ENCODE measurements around the gene TTC7B. TPM values are rescaled to one million over a fixed set of nuclear protein-coding genes. Genes with fewer than 3 reads are reported as not detected.

TTC7B gene
- total and polyA plus RNA-seq, 2 of the 13 experiments (the other 11 are each of a cell fraction or from before 2014, with no cell fraction given) = 1.3 to 3.2 TPM

GRCh38 chr14:90813442-90813841, 2.8 kb downstream of the TTC7B start:
- Histone ChIP-seq H2AFZ (ENCODE audit: low read length) (no peak overlapping the region), H4K20me1 (ENCODE audit: insufficient read depth, low read length) (no peaks in the 10 kb centered on the region), H3K4me3 (replicated peaks in 1 of 3; ENCODE audit: insufficient read depth in 1 of 3, low read depth in 2 of 3, low read length in 3 of 3) (no peak overlapping the region), H3K27ac (ENCODE audit: extremely low read length, insufficient read depth, low read length) (no peak overlapping the region), H3K9me3 (ENCODE audit: low read length) (no peaks in the 10 kb centered on the region), H3K4me2 (ENCODE audit: low read depth, low read length) (no peak overlapping the region), H3K4me1 (ENCODE audit: insufficient read depth, low read length) (peaks cover 24% of the 10 kb centered on the region), H3K79me2 (ENCODE audit: insufficient read depth, low read length) (no peaks in the 10 kb centered on the region), H3K9ac (ENCODE audit: insufficient read depth, low read depth, low read length) (no peak overlapping the region), H3K27me3 (ENCODE audit: control insufficient read depth in 1 of 2, insufficient read depth in 2 of 2, low read length in 2 of 2) (peaks cover 1 to 20% of the 10 kb centered on the region in 2 experiments), H3K36me3 (replicated peaks in 1 of 2; ENCODE audit: control insufficient read depth in 1 of 2, insufficient read depth in 2 of 2, low read length in 2 of 2) (no peaks in the 10 kb centered on the region)
- in situ Hi-C loops (cut with HindIII; ENCODE audit: extremely low pct_ligation_motif_present, low pct_unique_long_range_greater_than_20kb) (no loop called here), intact Hi-C loops (cut with micrococcal nuclease; ENCODE audit: unreplicated experiment) (no loop called here)
- TF ChIP-seq KDM4B (CRISPR knock-in tag; IDR thresholded peaks at IDR 0.05) (no peak), FOXA1 (IDR thresholded peaks at IDR 0.05) (no peak), FOXA1 (CRISPR knock-in tag; IDR thresholded peaks at IDR 0.05) (no peak), ZNF282 (IDR thresholded peaks at IDR 0.05; ENCODE audit: partially characterized antibody) (no peak), TIGD3 (CRISPR knock-in tag; IDR thresholded peaks at IDR 0.05; ENCODE audit: borderline replicate concordance) (no peak), PITX1 (CRISPR knock-in tag; IDR thresholded peaks at IDR 0.05) (no peak), ZNF761 (CRISPR knock-in tag; conservative IDR thresholded peaks at IDR 0.05) (no peak)
- TF ChIP-seq, protein P1, sequence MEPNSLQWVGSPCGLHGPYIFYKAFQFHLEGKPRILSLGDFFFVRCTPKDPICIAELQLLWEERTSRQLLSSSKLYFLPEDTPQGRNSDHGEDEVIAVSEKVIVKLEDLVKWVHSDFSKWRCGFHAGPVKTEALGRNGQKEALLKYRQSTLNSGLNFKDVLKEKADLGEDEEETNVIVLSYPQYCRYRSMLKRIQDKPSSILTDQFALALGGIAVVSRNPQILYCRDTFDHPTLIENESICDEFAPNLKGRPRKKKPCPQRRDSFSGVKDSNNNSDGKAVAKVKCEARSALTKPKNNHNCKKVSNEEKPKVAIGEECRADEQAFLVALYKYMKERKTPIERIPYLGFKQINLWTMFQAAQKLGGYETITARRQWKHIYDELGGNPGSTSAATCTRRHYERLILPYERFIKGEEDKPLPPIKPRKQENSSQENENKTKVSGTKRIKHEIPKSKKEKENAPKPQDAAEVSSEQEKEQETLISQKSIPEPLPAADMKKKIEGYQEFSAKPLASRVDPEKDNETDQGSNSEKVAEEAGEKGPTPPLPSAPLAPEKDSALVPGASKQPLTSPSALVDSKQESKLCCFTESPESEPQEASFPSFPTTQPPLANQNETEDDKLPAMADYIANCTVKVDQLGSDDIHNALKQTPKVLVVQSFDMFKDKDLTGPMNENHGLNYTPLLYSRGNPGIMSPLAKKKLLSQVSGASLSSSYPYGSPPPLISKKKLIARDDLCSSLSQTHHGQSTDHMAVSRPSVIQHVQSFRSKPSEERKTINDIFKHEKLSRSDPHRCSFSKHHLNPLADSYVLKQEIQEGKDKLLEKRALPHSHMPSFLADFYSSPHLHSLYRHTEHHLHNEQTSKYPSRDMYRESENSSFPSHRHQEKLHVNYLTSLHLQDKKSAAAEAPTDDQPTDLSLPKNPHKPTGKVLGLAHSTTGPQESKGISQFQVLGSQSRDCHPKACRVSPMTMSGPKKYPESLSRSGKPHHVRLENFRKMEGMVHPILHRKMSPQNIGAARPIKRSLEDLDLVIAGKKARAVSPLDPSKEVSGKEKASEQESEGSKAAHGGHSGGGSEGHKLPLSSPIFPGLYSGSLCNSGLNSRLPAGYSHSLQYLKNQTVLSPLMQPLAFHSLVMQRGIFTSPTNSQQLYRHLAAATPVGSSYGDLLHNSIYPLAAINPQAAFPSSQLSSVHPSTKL (CRISPR knock-in tag; IDR thresholded peaks at IDR 0.05) = no peak
- no peak for FAIRE-seq
- no peak for DNase-seq (ENCODE audit: low spot score)
- no TSS peak for BruUV-seq (replicated peaks)
- CTCF ChIA-PET (ENCODE audit: low intra/inter-chr PET ratio, low total read pairs) = no interaction called here
- no peak for ATAC-seq
- 19% methylated on average over 5 of the region's 5 CpGs for WGBS (ENCODE audit: low lambda C conversion rate)
- POLR2A ChIA-PET = no interaction called here
